Stomach smooth muscle (tissue), 2 donors: ENCODE results near the gene PTPRZ1.

ENCODE experiments used
- H3K27ac ChIP-seq: one replicate; pipeline ENCODE4 v1.7.0; 2013; ENCODE audit warnings: mild to moderate bottlenecking, low read length, inconsistent platforms
- H3K27me3 ChIP-seq, 2 donors: one replicate each; pipeline ENCODE4 v1.7.0; 2013; ENCODE audit warnings: low read length in 2 of 2; ENCODE audit not compliant: insufficient read depth in 2 of 2, control insufficient read depth in 1 of 2
- H3K36me3 ChIP-seq, 2 donors: one replicate each; pipeline ENCODE4 v1.7.0; 2013; ENCODE audit warnings: low read length in 2 of 2; ENCODE audit not compliant: control insufficient read depth in 2 of 2, insufficient read depth in 2 of 2
- H3K4me1 ChIP-seq: one replicate; pipeline ENCODE4 v1.7.0; 2013; ENCODE audit warnings: low read length; ENCODE audit not compliant: control insufficient read depth, insufficient read depth
- H3K4me3 ChIP-seq, 2 donors: one replicate each; pipeline ENCODE4 v1.7.0; 2013; ENCODE audit warnings: low read length in 2 of 2
- H3K9ac ChIP-seq, 2 donors: one replicate each; pipeline ENCODE4 v1.7.0; 2013; ENCODE audit warnings: low read length in 2 of 2, mild to moderate bottlenecking in 1 of 2
- H3K9me3 ChIP-seq, 2 donors: one replicate each; pipeline ENCODE4 v1.7.0; 2013; ENCODE audit warnings: low read length in 2 of 2; ENCODE audit not compliant: control insufficient read depth in 2 of 2
- donor health status: healthy.
- donor health status: Pancreatic carcinoma.

Gene PTPRZ1

GRCh38 chr7:121872831-121873288 is at the start of gene PTPRZ1:
TSS of gene PTPRZ1 (plus strand) at chr7:121873161. CDS start at chr7:121873500, 339 bp downstream.
- H3K4me1 ChIP-seq, result peaks cover 3% of the 10 kb centered on the region
- no peaks in the 10 kb centered on the region for H3K9me3 ChIP-seq
- H3K27me3 ChIP-seq, result peaks cover 15 to 28% of the 10 kb centered on the region in 2 donors
- peak within 1 kb of the TSS; percentile 74 to 76 for H3K4me3 ChIP-seq
- H3K9ac ChIP-seq, result no peak within 1 kb of the TSS
- H3K36me3 ChIP-seq, result no peaks in the 10 kb centered on the region
- no peak within 1 kb of the TSS for H3K27ac ChIP-seq

GRCh38 chr7:121824276-121824675 is 48.7 kb upstream of the PTPRZ1 start:
- H3K9ac ChIP-seq, result no peak overlapping the region

GRCh38 chr7:121831351-121831750 is 41.6 kb upstream of the PTPRZ1 start:
- Histone ChIP-seq H3K27ac (no peak overlapping the region), H3K36me3 (no peaks in the 10 kb centered on the region), H3K27me3 (no peaks in the 10 kb centered on the region), H3K9ac (no peak overlapping the region), H3K4me1 (no peaks in the 10 kb centered on the region), H3K4me3 (no peak overlapping the region), H3K9me3 (no peaks in the 10 kb centered on the region)

More at GRCh38 chr7:121824276-121824675, 48.7 kb upstream of the PTPRZ1 start:
- Histone ChIP-seq H3K4me1 (no peaks in the 10 kb centered on the region), H3K27me3 (no peaks in the 10 kb centered on the region), H3K27ac (no peak overlapping the region), H3K36me3 (no peaks in the 10 kb centered on the region), H3K9me3 (no peaks in the 10 kb centered on the region), H3K4me3 (no peak overlapping the region)

- no peaks in the 10 kb centered on the region for H3K27me3 ChIP-seq
- H3K4me3 ChIP-seq, result no peak overlapping the region
- no peak overlapping the region for H3K9ac ChIP-seq
- H3K36me3 ChIP-seq, result no peaks in the 10 kb centered on the region
- H3K9me3 ChIP-seq, result no peaks in the 10 kb centered on the region
- no peak overlapping the region for H3K27ac ChIP-seq
- no peaks in the 10 kb centered on the region for H3K4me1 ChIP-seq
Measured at GRCh38 chr7:121831801-121832200, 41.2 kb upstream of the PTPRZ1 start.

- Histone ChIP-seq H3K9me3 (no peaks in the 10 kb centered on the region), H3K4me1 (no peaks in the 10 kb centered on the region), H3K27ac (no peak overlapping the region), H3K4me3 (no peak overlapping the region), H3K9ac (no peak overlapping the region), H3K36me3 (no peaks in the 10 kb centered on the region), H3K27me3 (no peaks in the 10 kb centered on the region)
Measured at GRCh38 chr7:121832347-121832746, 40.6 kb upstream of the PTPRZ1 start.

- H3K27me3 ChIP-seq, result no peaks in the 10 kb centered on the region
- no peaks in the 10 kb centered on the region for H3K9me3 ChIP-seq
- no peak overlapping the region for H3K4me3 ChIP-seq
- no peaks in the 10 kb centered on the region for H3K4me1 ChIP-seq
- no peaks in the 10 kb centered on the region for H3K36me3 ChIP-seq
- no peak overlapping the region for H3K9ac ChIP-seq
- H3K27ac ChIP-seq, result no peak overlapping the region
Measured at GRCh38 chr7:121833991-121834390, 39.0 kb upstream of the PTPRZ1 start.

- Histone ChIP-seq H3K36me3 (no peaks in the 10 kb centered on the region), H3K27me3 (no peaks in the 10 kb centered on the region), H3K4me1 (no peaks in the 10 kb centered on the region), H3K9ac (no peak overlapping the region), H3K27ac (no peak overlapping the region), H3K4me3 (no peak overlapping the region), H3K9me3 (no peaks in the 10 kb centered on the region)
Measured at GRCh38 chr7:121837462-121837861, 35.5 kb upstream of the PTPRZ1 start.

- Histone ChIP-seq H3K27me3 (no peaks in the 10 kb centered on the region), H3K9ac (no peak overlapping the region), H3K27ac (no peak overlapping the region), H3K9me3 (no peaks in the 10 kb centered on the region), H3K4me3 (no peak overlapping the region), H3K36me3 (no peaks in the 10 kb centered on the region), H3K4me1 (no peaks in the 10 kb centered on the region)
Measured at GRCh38 chr7:121847041-121847440, 25.9 kb upstream of the PTPRZ1 start.

- Histone ChIP-seq H3K27me3 (no peaks in the 10 kb centered on the region), H3K4me3 (no peak overlapping the region), H3K9me3 (no peaks in the 10 kb centered on the region), H3K36me3 (no peaks in the 10 kb centered on the region), H3K9ac (no peak overlapping the region), H3K27ac (no peak overlapping the region), H3K4me1 (no peaks in the 10 kb centered on the region)
Measured at GRCh38 chr7:121853307-121853706, 19.7 kb upstream of the PTPRZ1 start.

GRCh38 chr7:121860953-121861352 is 12.0 kb upstream of the PTPRZ1 start:
- Histone ChIP-seq H3K4me1 (no peaks in the 10 kb centered on the region), H3K9ac (no peak overlapping the region), H3K27me3 (no peaks in the 10 kb centered on the region), H3K9me3 (no peaks in the 10 kb centered on the region), H3K36me3 (no peaks in the 10 kb centered on the region), H3K4me3 (no peak overlapping the region), H3K27ac (no peak overlapping the region)

GRCh38 chr7:121862591-121862990 is 10.4 kb upstream of the PTPRZ1 start:
- no peaks in the 10 kb centered on the region for H3K4me1 ChIP-seq
- H3K27me3 ChIP-seq, result no peaks in the 10 kb centered on the region
- H3K36me3 ChIP-seq, result no peaks in the 10 kb centered on the region
- H3K9ac ChIP-seq, result no peak overlapping the region
- H3K27ac ChIP-seq, result no peak overlapping the region
- H3K4me3 ChIP-seq, result no peak overlapping the region
- H3K9me3 ChIP-seq, result no peaks in the 10 kb centered on the region
